PC-3 (cell line): Measurements from ENCODE around the gene TBC1D30.

ENCODE experiments used
- EZH2phosphoT487 ChIP-seq: fragments of 300-600 bp; sonication (generic); IDR thresholded peaks from 2 replicates; pipeline ENCODE4 v1.6.1; 2018; ENCODE audit warnings: mild to moderate bottlenecking, antibody characterized with exemption, low read length, borderline replicate concordance
- TF ChIP-seq, protein P1 (sequence below): fragments of 300-600 bp; sonication (generic); conservative IDR thresholded peaks from 2 replicates; pipeline ENCODE4 v1.5.1; 2017; ENCODE audit warnings: antibody characterized with exemption, low read depth, mild to moderate bottlenecking, low read length

DNA sequence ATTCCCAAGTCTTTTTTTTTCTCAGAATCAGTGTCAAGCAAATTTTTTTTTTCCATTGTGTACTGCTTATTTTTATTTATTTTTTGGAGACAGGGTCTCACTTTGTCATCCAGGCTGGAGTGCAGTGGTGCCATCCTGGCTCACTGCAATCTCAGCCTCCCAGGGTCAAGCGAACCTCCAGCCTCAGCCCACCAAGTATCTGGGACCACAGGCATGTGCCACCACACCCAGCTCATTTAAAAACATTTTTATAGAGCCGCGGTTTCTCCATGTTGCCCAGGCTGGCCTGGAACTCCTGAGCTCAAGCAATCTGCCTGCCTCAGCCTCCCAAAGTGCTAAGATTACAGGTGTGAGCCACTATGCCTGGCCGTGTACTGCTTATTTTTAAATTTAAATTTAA is 68.1 kb downstream of the TBC1D30 start:
- TF ChIP-seq, protein P1, sequence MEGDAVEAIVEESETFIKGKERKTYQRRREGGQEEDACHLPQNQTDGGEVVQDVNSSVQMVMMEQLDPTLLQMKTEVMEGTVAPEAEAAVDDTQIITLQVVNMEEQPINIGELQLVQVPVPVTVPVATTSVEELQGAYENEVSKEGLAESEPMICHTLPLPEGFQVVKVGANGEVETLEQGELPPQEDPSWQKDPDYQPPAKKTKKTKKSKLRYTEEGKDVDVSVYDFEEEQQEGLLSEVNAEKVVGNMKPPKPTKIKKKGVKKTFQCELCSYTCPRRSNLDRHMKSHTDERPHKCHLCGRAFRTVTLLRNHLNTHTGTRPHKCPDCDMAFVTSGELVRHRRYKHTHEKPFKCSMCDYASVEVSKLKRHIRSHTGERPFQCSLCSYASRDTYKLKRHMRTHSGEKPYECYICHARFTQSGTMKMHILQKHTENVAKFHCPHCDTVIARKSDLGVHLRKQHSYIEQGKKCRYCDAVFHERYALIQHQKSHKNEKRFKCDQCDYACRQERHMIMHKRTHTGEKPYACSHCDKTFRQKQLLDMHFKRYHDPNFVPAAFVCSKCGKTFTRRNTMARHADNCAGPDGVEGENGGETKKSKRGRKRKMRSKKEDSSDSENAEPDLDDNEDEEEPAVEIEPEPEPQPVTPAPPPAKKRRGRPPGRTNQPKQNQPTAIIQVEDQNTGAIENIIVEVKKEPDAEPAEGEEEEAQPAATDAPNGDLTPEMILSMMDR: no peak
- no peak for TF ChIP-seq EZH2phosphoT487
